HG02938 (cell line): ENCODE results near the gene SAMMSON.

Experiments
- ATAC-seq: cut with Tn5 transposase; IDR thresholded peaks from one replicate; pipeline ENCODE4 v1.9.1; 2021; ENCODE audit warnings: mild to moderate bottlenecking, moderate library complexity; ENCODE audit not compliant: unreplicated experiment

Gene SAMMSON

GRCh38 chr3:69999140-70000027 is at the start of gene SAMMSON:
TSS of gene SAMMSON (plus strand) at chr3:69999733.
- no peak for ATAC-seq

- ATAC-seq: no peak
Measured at GRCh38 chr3:69951616-69952015, 47.9 kb upstream of the SAMMSON start.

DNA sequence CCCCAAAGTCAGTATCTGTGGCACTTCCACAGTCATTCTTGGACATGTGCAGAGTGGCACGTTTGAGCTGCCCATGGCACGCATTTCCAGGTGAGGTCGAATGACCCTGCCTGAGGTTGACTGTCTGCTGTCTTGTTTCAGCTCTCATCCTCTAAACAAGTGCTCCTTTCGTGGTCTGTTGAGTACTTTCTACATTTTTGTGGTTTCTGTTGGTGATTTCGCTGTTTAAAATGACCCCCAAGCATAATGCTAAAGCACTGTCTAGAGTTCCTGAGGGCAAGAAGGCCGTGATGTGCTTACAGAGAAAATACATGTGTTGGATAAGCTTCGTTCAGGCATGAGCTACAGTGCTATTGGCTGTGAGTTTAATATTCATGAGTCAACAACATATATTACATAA is 40.0 kb upstream of the SAMMSON start:
- ATAC-seq: no peak

DNA sequence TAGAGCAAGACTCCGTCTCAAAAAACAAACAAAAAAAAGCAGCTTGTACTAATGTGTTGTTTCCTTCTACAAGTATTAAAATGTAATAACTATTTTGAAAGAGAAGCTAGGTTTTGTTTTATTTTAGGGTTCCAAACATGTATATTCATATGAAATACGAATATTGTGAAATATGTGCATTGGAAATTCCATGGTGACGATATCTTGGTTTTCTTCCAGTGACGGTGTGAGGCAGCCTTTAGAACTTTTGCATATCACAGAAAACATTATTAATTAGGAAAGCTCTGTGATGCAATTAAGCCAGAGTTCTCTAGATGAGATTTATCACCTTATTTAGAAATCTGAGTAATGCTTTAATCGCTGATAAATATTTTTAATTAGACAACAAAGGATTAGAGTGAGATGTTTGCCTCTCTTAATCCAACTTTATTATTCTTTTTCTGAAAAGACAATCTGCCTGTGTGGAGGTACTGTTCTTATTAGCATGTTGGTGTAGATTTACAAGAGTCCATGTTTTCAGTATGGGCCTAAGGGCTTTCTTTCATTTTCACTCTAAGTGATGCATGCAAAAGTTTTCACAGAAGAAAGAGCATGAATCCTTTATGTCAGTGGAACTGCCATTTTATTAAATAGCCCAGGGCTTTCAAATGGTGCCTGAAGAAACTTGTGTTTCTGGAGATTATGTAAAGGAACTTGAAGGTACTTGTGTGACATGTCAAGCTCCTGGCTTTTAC is 37.7 kb upstream of the SAMMSON start:
- ATAC-seq: no peak

- no peak for ATAC-seq
Measured at GRCh38 chr3:69963643-69964042, 35.9 kb upstream of the SAMMSON start.

DNA sequence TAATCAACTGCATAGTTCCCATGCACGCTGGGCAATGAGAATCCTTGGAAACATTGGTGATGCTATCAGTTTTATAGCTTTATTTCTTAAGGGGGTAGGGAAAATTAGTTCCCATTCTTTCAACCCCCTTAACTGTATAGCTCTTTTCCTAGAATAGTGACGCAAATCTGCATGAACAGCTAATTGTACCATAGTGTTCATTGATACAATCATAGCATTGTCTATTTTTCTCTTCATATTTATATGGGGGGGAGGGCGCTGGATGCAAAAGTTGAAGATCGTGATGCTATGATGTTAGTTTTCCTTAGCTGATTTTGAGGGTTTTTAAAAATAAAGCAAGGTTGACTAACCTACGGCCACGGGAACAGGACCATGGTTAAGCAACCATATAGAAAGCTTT is 32.4 kb upstream of the SAMMSON start:
- no peak for ATAC-seq

DNA sequence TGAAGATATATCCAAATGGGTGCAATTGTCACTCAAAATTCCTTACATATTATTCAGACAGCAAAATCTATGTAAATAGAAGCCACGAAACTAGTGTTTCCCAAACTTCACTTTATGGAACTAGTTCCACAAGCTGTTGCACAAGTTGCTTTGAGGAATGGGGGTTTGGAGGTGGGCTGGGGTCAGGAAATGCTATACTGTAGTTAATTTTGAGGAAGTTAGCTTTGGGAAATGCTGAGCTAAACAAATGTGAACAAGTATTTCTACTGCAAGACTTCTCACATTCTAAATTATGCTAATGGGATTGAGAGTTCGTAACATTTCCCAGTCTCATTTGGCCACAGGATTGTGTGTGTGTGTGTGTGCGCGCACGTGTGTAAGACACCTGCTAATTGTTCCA is 28.7 kb upstream of the SAMMSON start:
- ATAC-seq: no peak

DNA sequence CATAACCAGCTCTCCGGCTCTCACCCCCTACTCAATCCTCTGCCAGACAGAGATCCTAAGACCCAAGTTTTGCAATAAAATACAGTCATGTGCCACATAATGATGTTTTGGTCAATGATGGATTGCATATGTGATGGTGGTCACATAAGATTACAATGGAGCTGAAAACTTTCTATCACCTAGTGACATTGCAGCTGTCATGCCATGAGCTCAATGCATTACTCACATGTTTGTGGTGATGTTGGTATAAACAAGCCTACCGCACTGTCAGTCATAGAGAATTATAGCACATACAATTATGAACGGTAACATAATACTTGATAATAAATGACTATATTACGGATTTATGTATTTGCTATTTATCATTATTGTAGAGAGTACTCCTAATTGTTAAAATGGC is 26.9 kb upstream of the SAMMSON start:
- no peak for ATAC-seq

- no peak for ATAC-seq
Measured at GRCh38 chr3:69976021-69976420, 23.5 kb upstream of the SAMMSON start.

- ATAC-seq: no peak
Measured at GRCh38 chr3:69983546-69984265, 15.8 kb upstream of the SAMMSON start.

GRCh38 chr3:69985266-69985665 is 14.3 kb upstream of the SAMMSON start:
- no peak for ATAC-seq

- ATAC-seq: no peak
Measured at GRCh38 chr3:69986419-69986818, 13.1 kb upstream of the SAMMSON start.

- no peak for ATAC-seq
Measured at GRCh38 chr3:69987833-69988232, 11.7 kb upstream of the SAMMSON start.

DNA sequence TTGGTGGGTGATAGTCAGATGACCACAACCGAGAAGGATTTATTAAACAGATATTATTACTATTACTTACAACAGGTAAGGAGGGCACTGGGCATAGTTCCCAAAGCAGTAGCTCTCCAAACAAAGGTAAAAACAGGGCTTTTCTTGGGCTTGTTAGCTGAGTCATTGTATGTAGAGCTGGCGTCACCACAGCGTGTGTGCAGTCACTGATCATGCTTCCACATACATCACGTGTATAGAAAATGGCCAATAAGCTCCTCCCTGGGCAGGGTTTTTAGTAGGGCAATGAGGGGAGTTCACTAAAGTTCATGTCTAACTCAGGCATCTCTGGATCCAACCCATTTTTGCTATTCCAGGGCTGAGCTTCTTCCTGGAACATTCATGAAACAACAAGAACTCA is 5.8 kb upstream of the SAMMSON start:
- ATAC-seq: no peak

GRCh38 chr3:69994919-69995318 is 4.6 kb upstream of the SAMMSON start:
- no peak for ATAC-seq

DNA sequence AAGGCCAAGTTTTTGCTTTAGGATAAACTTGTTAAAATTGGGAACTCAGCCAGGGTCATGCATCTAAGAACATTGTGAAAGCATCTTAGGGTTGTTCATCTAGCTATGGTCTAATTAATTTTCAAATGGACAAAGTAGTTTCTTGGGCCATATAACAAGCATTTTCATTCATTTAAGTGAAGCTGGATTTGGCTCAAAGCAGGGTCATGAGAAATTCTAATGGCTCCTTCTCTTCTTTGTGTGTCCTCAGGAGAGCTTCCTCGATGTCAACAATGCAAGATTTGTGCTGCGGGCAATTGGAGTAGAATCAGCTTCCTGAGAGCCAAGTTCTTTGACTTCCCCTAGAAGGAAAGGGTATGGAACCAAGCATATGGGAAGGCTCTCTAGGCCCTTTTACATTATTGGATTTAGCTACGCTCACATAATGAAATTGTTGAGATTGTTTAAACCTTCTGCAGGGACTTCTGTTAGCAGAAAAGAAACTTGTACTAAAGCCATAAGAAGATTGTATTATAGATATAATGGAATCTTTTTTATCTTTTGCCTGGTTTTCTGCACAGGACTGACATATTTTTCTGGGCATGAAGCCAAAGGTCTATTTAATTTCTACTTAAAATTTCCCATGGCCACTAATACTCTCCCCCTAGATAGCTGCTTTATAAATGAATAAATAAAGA is 1.8 kb upstream of the SAMMSON start:
- ATAC-seq: no peak

DNA sequence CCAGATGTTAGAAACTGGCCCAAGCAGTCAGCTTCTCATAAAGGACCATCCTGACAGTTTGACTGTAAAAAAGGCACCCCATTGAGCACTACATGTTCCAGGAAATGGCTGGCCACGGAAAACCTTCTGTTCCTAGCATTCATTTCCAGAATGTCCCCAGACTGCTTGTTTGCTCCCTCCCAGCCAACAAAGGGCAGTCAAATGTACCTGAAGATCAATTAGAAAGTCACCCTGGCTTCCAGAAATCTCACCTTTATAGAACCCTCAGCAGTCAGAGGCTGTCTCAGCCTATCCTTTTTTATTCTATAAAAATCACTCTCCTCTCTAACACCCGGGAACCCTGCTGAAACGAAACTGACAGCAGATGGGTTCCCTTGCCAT is 784 bp upstream of the SAMMSON start:
- ATAC-seq: no peak

DNA sequence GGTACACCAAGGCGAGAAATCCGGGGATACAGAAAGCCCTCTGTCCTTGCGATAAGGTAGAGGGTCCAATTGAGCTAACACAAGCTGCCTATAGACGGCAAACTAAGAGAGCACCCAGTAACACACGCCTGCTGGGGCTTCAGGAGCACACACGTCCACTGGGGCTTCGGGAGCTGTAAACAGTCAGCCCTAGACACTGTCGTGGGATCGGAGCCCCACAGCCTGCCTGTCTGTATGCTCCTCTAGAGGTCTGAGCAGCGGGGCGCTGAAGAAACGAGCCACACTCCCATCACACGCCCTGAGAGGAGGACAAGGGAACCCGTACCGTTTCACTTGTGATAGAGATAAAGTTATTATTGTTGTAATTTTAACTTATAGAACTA is 486 bp downstream of the SAMMSON start:
- no peak for ATAC-seq

- no peak for ATAC-seq
Measured at GRCh38 chr3:70000563-70001081, 1.1 kb downstream of the SAMMSON start.

DNA sequence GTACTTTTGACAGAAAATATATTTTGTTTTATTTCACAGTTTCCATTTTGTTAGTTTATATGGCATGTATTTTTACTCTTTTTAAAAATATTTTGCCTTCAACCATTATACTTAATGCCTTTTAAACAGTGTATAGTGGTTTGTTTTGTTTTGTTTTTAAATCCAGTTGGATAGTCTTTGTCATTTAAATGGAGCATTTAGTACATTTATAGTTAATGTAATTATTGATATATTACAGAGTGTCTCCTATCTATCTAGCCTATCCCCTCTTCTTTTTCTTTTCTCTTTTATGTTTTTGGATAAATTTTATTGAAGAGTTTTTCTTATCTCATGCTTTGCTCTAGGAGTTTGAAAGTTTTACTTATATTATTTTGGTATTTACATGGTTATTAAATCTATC is 3.6 kb downstream of the SAMMSON start:
- ATAC-seq: no peak

- no peak for ATAC-seq
Measured at GRCh38 chr3:70006089-70006488, 6.6 kb downstream of the SAMMSON start.
